HEK293 (cell line): Measurements from ENCODE around the gene TRAPPC4.

Experiments
- CTCF ChIA-PET: fragments of 350-600 bp; formaldehyde crosslinking; extraction: SDS; loops from one replicate; lab custom pipeline; 2021; ENCODE audit warnings: antibody characterized with exemption; lab: Yijun Ruan, JAX
- POLR2A ChIA-PET: fragments of 300-600 bp; formaldehyde crosslinking; extraction: SDS; loops from one replicate; lab custom pipeline; 2020; ENCODE audit warnings: antibody characterized with exemption, inconsistent platforms; lab: Yijun Ruan, JAX
- H3K27ac ChIP-seq: fragments of 200-500 bp; sonication (Bioruptor generic); 2 replicates; pipeline ENCODE4 v1.5.1; 2014; ENCODE audit warnings: low read depth, low read length, control low read depth, inconsistent platforms; ENCODE audit errors: extremely low read depth
- H3K36me3 ChIP-seq, 2 experiments: fragments of 200-500 bp in 1 of 2; sonication (Bioruptor generic) in 1 of 2; 1 replicate in 1 of 2; 2 replicates in 1 of 2; pipeline ENCODE4 v1.5.1; 2014 to 2017; ENCODE audit warnings: inconsistent platforms in 2 of 2, low read length in 2 of 2; ENCODE audit not compliant: control insufficient read depth in 2 of 2, insufficient read depth in 1 of 2
- H3K4me1 ChIP-seq: fragments of 200-500 bp; sonication (Bioruptor generic); 2 replicates; pipeline ENCODE4 v1.5.1; 2014; ENCODE audit warnings: mild to moderate bottlenecking, low read length, inconsistent platforms; ENCODE audit not compliant: control insufficient read depth, insufficient read depth
- H3K4me3 ChIP-seq: 2 replicates; pipeline ENCODE4 v1.5.1; 2011; ENCODE audit warnings: low read depth, mild to moderate bottlenecking, control low read depth, low read length, moderate library complexity
- H3K9me3 ChIP-seq: fragments of 200-500 bp; sonication (Bioruptor generic); 2 replicates; pipeline ENCODE4 v1.5.1; 2014; ENCODE audit warnings: low read depth, low read length, inconsistent platforms; ENCODE audit not compliant: control insufficient read depth, insufficient read depth
- GFI1B ChIP-seq: fragments of 450-650 bp; formaldehyde crosslinking; IDR thresholded peaks from 2 replicates; pipeline ENCODE4 v1.5.1; 2016; ENCODE audit warnings: missing biosample characterization, missing genetic modification characterization
- KLF17 ChIP-seq: fragments of 450-650 bp; formaldehyde crosslinking; IDR thresholded peaks from 2 replicates; pipeline ENCODE4 v1.5.1; 2016; ENCODE audit warnings: missing biosample characterization, missing genetic modification characterization
- ZBTB11 ChIP-seq: fragments of 450-650 bp; formaldehyde crosslinking; conservative IDR thresholded peaks from 2 replicates; pipeline ENCODE4 v1.5.1; 2016; ENCODE audit warnings: low read depth, missing biosample characterization, missing genetic modification characterization
- ZBTB44 ChIP-seq: fragments of 450-650 bp; IDR thresholded peaks from 2 replicates; pipeline ENCODE4 v1.5.1; 2018; ENCODE audit warnings: missing biosample characterization, mild to moderate bottlenecking, missing genetic modification characterization
- ZIC2 ChIP-seq: fragments of 450-650 bp; formaldehyde crosslinking; IDR thresholded peaks from 2 replicates; pipeline ENCODE4 v1.5.1; 2016; ENCODE audit warnings: missing biosample characterization, missing genetic modification characterization
- ZNF112 ChIP-seq: fragments of 450-650 bp; formaldehyde crosslinking; IDR thresholded peaks from 2 replicates; pipeline ENCODE4 v1.5.0; 2017; ENCODE audit warnings: missing biosample characterization, missing genetic modification characterization
- ZNF248 ChIP-seq: fragments of 450-650 bp; formaldehyde crosslinking; IDR thresholded peaks from 2 replicates; pipeline ENCODE4 v1.5.1; 2017; ENCODE audit warnings: missing biosample characterization, missing genetic modification characterization
- ZNF398 ChIP-seq: fragments of 450-650 bp; formaldehyde crosslinking; IDR thresholded peaks from 2 replicates; pipeline ENCODE4 v1.5.1; 2017; ENCODE audit warnings: missing biosample characterization, missing genetic modification characterization
- ZNF423 ChIP-seq: fragments of 450-650 bp; formaldehyde crosslinking; IDR thresholded peaks from 2 replicates; pipeline ENCODE4 v1.5.1; 2016; ENCODE audit warnings: missing biosample characterization, missing genetic modification characterization
- ZNF510 ChIP-seq: fragments of 450-650 bp; formaldehyde crosslinking; IDR thresholded peaks from 2 replicates; pipeline ENCODE4 v1.5.1; 2018; ENCODE audit warnings: mild to moderate bottlenecking, missing genetic modification characterization, missing biosample characterization; ENCODE audit not compliant: insufficient replicate concordance
- ZNF548 ChIP-seq: fragments of 450-650 bp; formaldehyde crosslinking; IDR thresholded peaks from 2 replicates; pipeline ENCODE4 v1.5.1; 2016; ENCODE audit warnings: missing biosample characterization, missing genetic modification characterization
- ZNF558 ChIP-seq: fragments of 450-650 bp; formaldehyde crosslinking; IDR thresholded peaks from 2 replicates; pipeline ENCODE4 v1.5.1; 2016; ENCODE audit warnings: missing biosample characterization, missing genetic modification characterization
- ZNF629 ChIP-seq: fragments of 450-650 bp; formaldehyde crosslinking; IDR thresholded peaks from 2 replicates; pipeline ENCODE4 v1.5.1; 2017; ENCODE audit warnings: missing biosample characterization, missing genetic modification characterization
- ZNF654 ChIP-seq: fragments of 450-650 bp; formaldehyde crosslinking; IDR thresholded peaks from 2 replicates; pipeline ENCODE4 v1.5.1; 2016; ENCODE audit warnings: low read depth, missing biosample characterization, missing genetic modification characterization
- ZNF701 ChIP-seq: fragments of 450-650 bp; formaldehyde crosslinking; IDR thresholded peaks from 2 replicates; pipeline ENCODE4 v1.5.1; 2016; ENCODE audit warnings: missing biosample characterization, missing genetic modification characterization
- ZNF785 ChIP-seq: fragments of 450-650 bp; formaldehyde crosslinking; IDR thresholded peaks from 2 replicates; pipeline ENCODE4 v1.5.1; 2016; ENCODE audit warnings: missing biosample characterization, missing genetic modification characterization
- ZNF791 ChIP-seq: fragments of 450-650 bp; formaldehyde crosslinking; IDR thresholded peaks from 2 replicates; pipeline ENCODE4 v1.5.1; 2016; ENCODE audit warnings: missing biosample characterization, missing genetic modification characterization
- ZSCAN4 ChIP-seq: fragments of 450-650 bp; formaldehyde crosslinking; IDR thresholded peaks from 2 replicates; pipeline ENCODE4 v1.5.1; 2017; ENCODE audit warnings: missing biosample characterization, missing genetic modification characterization
- ZSCAN5A ChIP-seq: fragments of 450-650 bp; formaldehyde crosslinking; IDR thresholded peaks from 2 replicates; pipeline ENCODE4 v1.5.1; 2016; ENCODE audit warnings: missing biosample characterization, missing genetic modification characterization
- ZXDB ChIP-seq: fragments of 450-650 bp; formaldehyde crosslinking; IDR thresholded peaks from 2 replicates; pipeline ENCODE4 v1.5.1; 2016; ENCODE audit warnings: missing biosample characterization, missing genetic modification characterization
- TF ChIP-seq, protein P1 (sequence below): fragments of 450-650 bp; formaldehyde crosslinking; IDR thresholded peaks from 2 replicates; pipeline ENCODE4 v1.5.1; 2017; ENCODE audit warnings: missing biosample characterization, missing genetic modification characterization

TRAPPC4 gene

GRCh38 chr11:119065369-119065768 is 46.8 kb downstream of the TRAPPC4 start:
- H3K4me1 ChIP-seq = no peaks in the 10 kb centered on the region
- TF ChIP-seq ZNF423 (tag by site-specific recombination) (no peak), ZNF112 (no peak), ZBTB11 (tag by site-specific recombination) (no peak), ZNF654 (peak; percentile 23; the same call in 1 of the 2 replicates), ZNF398 (tag by site-specific recombination) (no peak), ZNF791 (no peak)
- TF ChIP-seq, protein P1, sequence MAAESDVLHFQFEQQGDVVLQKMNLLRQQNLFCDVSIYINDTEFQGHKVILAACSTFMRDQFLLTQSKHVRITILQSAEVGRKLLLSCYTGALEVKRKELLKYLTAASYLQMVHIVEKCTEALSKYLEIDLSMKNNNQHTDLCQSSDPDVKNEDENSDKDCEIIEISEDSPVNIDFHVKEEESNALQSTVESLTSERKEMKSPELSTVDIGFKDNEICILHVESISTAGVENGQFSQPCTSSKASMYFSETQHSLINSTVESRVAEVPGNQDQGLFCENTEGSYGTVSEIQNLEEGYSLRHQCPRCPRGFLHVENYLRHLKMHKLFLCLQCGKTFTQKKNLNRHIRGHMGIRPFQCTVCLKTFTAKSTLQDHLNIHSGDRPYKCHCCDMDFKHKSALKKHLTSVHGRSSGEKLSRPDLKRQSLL (tag by site-specific recombination) = no peak
- TF ChIP-seq, all 188 proteins: peak for 1
- Histone ChIP-seq H3K9me3 (no peaks in the 10 kb centered on the region), H3K27ac (no peak overlapping the region), H3K36me3 (peaks cover 0 to 10% of the 10 kb centered on the region in 2 experiments; a peak in 1 of 3 replicates), H3K4me3 (no peak overlapping the region)
- ChIA-PET CTCF (interaction anchor here (0.6 to 1.0 kb wide), 4 partner anchors 20 to 273 kb away, joined by 3 to 5 read pairs (median 4); partner anchors contain the start of gene HMBS), POLR2A (no interaction called here)

DNA sequence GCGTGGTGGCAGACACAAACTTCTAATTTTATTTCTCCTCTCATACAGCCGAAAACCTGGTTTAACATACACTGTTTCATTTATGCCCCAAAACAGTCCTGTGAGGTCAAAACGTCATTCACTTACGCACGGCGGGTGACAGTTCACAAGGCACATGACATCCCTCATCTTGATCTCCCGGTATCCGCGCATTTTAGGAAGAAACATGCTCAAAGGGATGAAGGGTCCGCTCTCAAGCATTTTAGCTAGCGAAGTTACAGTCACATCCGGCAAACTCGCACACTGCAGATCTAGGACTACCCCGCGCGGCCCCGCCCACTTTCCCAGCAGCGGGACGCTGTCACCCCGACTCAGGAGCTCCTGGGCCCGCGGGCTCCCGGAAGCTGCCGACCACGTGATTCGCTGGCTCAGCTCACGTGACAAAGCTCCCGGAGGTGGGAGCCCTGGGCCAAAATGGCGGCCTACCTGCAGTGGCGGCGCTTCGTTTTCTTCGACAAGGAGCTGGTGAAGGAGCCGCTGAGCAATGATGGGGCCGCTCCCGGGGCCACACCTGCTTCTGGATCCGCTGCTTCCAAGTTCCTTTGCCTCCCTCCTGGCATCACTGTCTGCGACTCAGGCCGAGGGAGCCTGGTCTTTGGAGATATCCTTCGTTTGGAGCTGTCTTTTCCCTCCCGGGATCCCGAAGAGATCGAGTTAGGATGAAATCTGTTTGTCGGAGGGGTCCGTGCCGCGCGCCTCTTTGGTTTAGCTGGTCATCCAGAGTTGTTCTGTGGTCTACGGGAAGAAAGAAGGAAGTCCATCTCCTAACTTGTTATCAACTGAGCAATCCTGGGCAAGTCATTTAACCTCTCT is 49.0 kb downstream of the TRAPPC4 start, which contains the start of gene VPS11:
Gene VPS11, plus strand, starts transcription at position 448 of the 852 bp plus-strand sequence. Its CDS starts 6 bp downstream, at position 454.
- peak within 1 kb of the TSS; percentile 7; the same call in 1 of the 2 replicates for H3K27ac ChIP-seq
- CTCF ChIA-PET = interaction anchor here (0.6 to 2.6 kb wide), 9 partner anchors 10 to 400 kb away, joined by 3 to 8 read pairs (median 4); partner anchors contain the start of genes DPAGT1 and SLC37A4
- POLR2A ChIA-PET = interaction anchor here (0.5 to 2.2 kb wide), 21 partner anchors 11 to 249 kb away, joined by 3 to 61 read pairs (median 4); partner anchors contain the start of genes CBL, CENATAC, DPAGT1 and HINFP
- H3K9me3 ChIP-seq = no peaks in the 10 kb centered on the region
- H3K36me3 ChIP-seq = peaks cover 4 to 31% of the 10 kb centered on the region in 2 experiments; a peak in 2 of 3 replicates
- no peaks in the 10 kb centered on the region for H3K4me1 ChIP-seq
- H3K4me3 ChIP-seq = peak within 1 kb of the TSS; percentile 99
- TF ChIP-seq ZNF510 (tag by site-specific recombination) = no peak
- no peak for TF ChIP-seq ZSCAN4 (tag by site-specific recombination)
- no peak for TF ChIP-seq ZNF785 (tag by site-specific recombination)
- TF ChIP-seq ZIC2 (tag by site-specific recombination) = peak; percentile 47
- TF ChIP-seq ZNF558 = no peak
- TF ChIP-seq ZXDB (tag by site-specific recombination) = peak; percentile 78
- TF ChIP-seq ZNF248 = no peak
- peak; percentile 69 for TF ChIP-seq ZNF629 (tag by site-specific recombination)
- TF ChIP-seq ZBTB44 (tag by site-specific recombination) = no peak
- no peak for TF ChIP-seq ZSCAN5A (tag by site-specific recombination)
- TF ChIP-seq ZNF701 (tag by site-specific recombination) = no peak
- TF ChIP-seq KLF17 (tag by site-specific recombination) = no peak
- no peak for TF ChIP-seq ZNF548 (tag by site-specific recombination)
- TF ChIP-seq GFI1B (tag by site-specific recombination) = no peak
